IMR-90 (cell line): Measurements from ENCODE around the gene FBXL7. TPM values are rescaled to one million over a fixed set of nuclear protein-coding genes. Genes with fewer than 3 reads are reported as not detected.

Experiments
- ATAC-seq: fragments of 200-7000 bp; cut with Tn5 transposase; 2 replicates; pipeline ENCODE4 v1.9.1; 2020; ENCODE audit warnings: low read depth, mild to moderate bottlenecking, moderate library complexity
- BruUV-seq: library from RNA; stranded (reverse); fragments of 400-500 nt; replicated peaks from 2 replicates; lab custom pipeline; 2021; lab: Mats Ljungman, UMichigan
- CTCF ChIA-PET: fragments of 300-600 bp; formaldehyde crosslinking; extraction: SDS; loops from one replicate; lab custom pipeline; 2021; ENCODE audit warnings: antibody characterized with exemption; lab: Yijun Ruan, JAX
- POLR2A ChIA-PET: fragments of 300-600 bp; sonication (Branson Sonifier 250); formaldehyde crosslinking; loops from one replicate; lab custom pipeline; 2022; ENCODE audit warnings: antibody characterized with exemption; ENCODE audit not compliant: unreplicated experiment; lab: Charles Lee
- DNase-seq: peaks from one replicate; pipeline ENCODE4 v3.0.0; 2013
- H2AFZ ChIP-seq: replicated peaks from 2 replicates; pipeline ENCODE3; 2013; ENCODE audit warnings: low read length, mild to moderate bottlenecking; ENCODE audit not compliant: poor library complexity
- H2AK5ac ChIP-seq: 2 replicates; pipeline ENCODE4 v1.6.1; 2013; ENCODE audit warnings: low read depth, low read length, inconsistent platforms
- H2AK9ac ChIP-seq: replicated peaks from 2 replicates; pipeline ENCODE3; 2013; ENCODE audit warnings: mild to moderate bottlenecking, low read depth, low read length, moderate library complexity; ENCODE audit not compliant: poor library complexity
- H2BK120ac ChIP-seq: 2 replicates; pipeline ENCODE4 v1.6.1; 2013; ENCODE audit warnings: low read depth, low read length, inconsistent platforms
- H2BK15ac ChIP-seq: 3 replicates; pipeline ENCODE4 v1.6.1; 2013; ENCODE audit warnings: low read depth, low read length, inconsistent platforms
- H2BK20ac ChIP-seq: 2 replicates; pipeline ENCODE4 v1.6.1; 2013; ENCODE audit warnings: low read depth, mild to moderate bottlenecking, inconsistent platforms, low read length, moderate library complexity
- H2BK5ac ChIP-seq: 2 replicates; pipeline ENCODE4 v1.6.1; 2013; ENCODE audit warnings: mild to moderate bottlenecking, low read depth, low read length, inconsistent platforms; ENCODE audit not compliant: poor library complexity, severe bottlenecking
- H3K14ac ChIP-seq: replicated peaks from 2 replicates; pipeline ENCODE4 v1.6.1; 2013; ENCODE audit warnings: low read depth, low read length, inconsistent platforms
- H3K18ac ChIP-seq: 2 replicates; pipeline ENCODE4 v1.6.1; 2013; ENCODE audit warnings: low read depth, low read length, control low read depth
- H3K23ac ChIP-seq: 2 replicates; pipeline ENCODE4 v1.6.1; 2013; ENCODE audit warnings: low read depth, low read length, inconsistent platforms
- H3K27ac ChIP-seq: 2 replicates; pipeline ENCODE4 v1.5.1; 2013; ENCODE audit warnings: mild to moderate bottlenecking, control low read depth, low read length; ENCODE audit not compliant: insufficient read depth
- H3K27me3 ChIP-seq: 2 replicates; pipeline ENCODE4 v1.6.1; 2013; ENCODE audit warnings: low read length; ENCODE audit not compliant: control insufficient read depth, insufficient read depth
- H3K36me3 ChIP-seq: 2 replicates; pipeline ENCODE4 v1.6.1; 2013; ENCODE audit warnings: low read length, mixed read lengths; ENCODE audit not compliant: control insufficient read depth, insufficient read depth
- H3K4ac ChIP-seq: 2 replicates; pipeline ENCODE4 v1.6.1; 2013; ENCODE audit warnings: low read depth, low read length, inconsistent platforms
- H3K4me1 ChIP-seq: 2 replicates; pipeline ENCODE4 v1.6.1; 2013; ENCODE audit warnings: low read length, mixed read lengths; ENCODE audit not compliant: control insufficient read depth, insufficient read depth
- H3K4me2 ChIP-seq: 2 replicates; pipeline ENCODE4 v1.6.1; 2013; ENCODE audit warnings: low read depth, mild to moderate bottlenecking, control low read depth, low read length, moderate library complexity
- H3K4me3 ChIP-seq: 2 replicates; pipeline ENCODE4 v1.5.1; 2013; ENCODE audit warnings: low read depth, mild to moderate bottlenecking, control low read depth, low read length, moderate library complexity; ENCODE audit not compliant: insufficient read depth
- H3K56ac ChIP-seq: 2 replicates; pipeline ENCODE4 v1.6.1; 2013; ENCODE audit warnings: low read length, inconsistent platforms; ENCODE audit not compliant: insufficient read depth; ENCODE audit errors: extremely low read depth
- H3K79me1 ChIP-seq, 2 experiments: 2 replicates each; pipeline ENCODE4 v1.6.1; 2013; ENCODE audit warnings: low read length in 2 of 2, inconsistent platforms in 1 of 2, low read depth in 1 of 2
- H3K9ac ChIP-seq: 2 replicates; pipeline ENCODE4 v1.6.1; 2013; ENCODE audit warnings: low read depth, low read length, control low read depth
- H3K9me1 ChIP-seq: 2 replicates; pipeline ENCODE4 v1.6.1; 2013; ENCODE audit warnings: low read length, inconsistent platforms; ENCODE audit not compliant: insufficient read depth
- H3K9me3 ChIP-seq: 2 replicates; pipeline ENCODE4 v1.6.1; 2013; ENCODE audit warnings: low read length; ENCODE audit not compliant: control insufficient read depth, insufficient read depth
- H4K20me1 ChIP-seq: 2 replicates; pipeline ENCODE4 v1.6.1; 2013; ENCODE audit warnings: low read length, inconsistent platforms; ENCODE audit not compliant: insufficient read depth
- H4K5ac ChIP-seq: 2 replicates; pipeline ENCODE4 v1.6.1; 2013; ENCODE audit warnings: mild to moderate bottlenecking, low read depth, low read length, control low read depth
- H4K8ac ChIP-seq, 2 experiments: 2 replicates each; pipeline ENCODE4 v1.6.1; 2013; ENCODE audit warnings: low read depth in 2 of 2, low read length in 2 of 2, control low read depth in 1 of 2, inconsistent platforms in 1 of 2
- H4K91ac ChIP-seq: 2 replicates; pipeline ENCODE4 v1.6.1; 2013; ENCODE audit warnings: low read depth, low read length, inconsistent platforms; ENCODE audit not compliant: insufficient read depth
- MAFK ChIP-seq: IDR thresholded peaks from 2 replicates; pipeline ENCODE4 v1.6.1; 2012; ENCODE audit warnings: low read depth, low read length, improper control_type of control experiment
- RFX5 ChIP-seq: IDR thresholded peaks from 2 replicates; pipeline ENCODE4 v1.8.0; 2012; ENCODE audit warnings: low read depth, mild to moderate bottlenecking, low read length, moderate library complexity
- WGBS, 2 experiments: methylation state at CpG; one replicate each; pipeline versions ENCODE4 v1.1.5 to v1.1.7; 2013; ENCODE audit warnings: missing lambda C conversion rate in 2 of 2; ENCODE audit not compliant: insufficient read length in 1 of 2; ENCODE audit errors: extremely low coverage in 2 of 2; 5-methylcytosine and 5-hydroxymethylcytosine counted together
- dilution Hi-C: fragments of 300-500 bp; cut with HindIII; formaldehyde crosslinking; loops from one replicate; pipeline ENCODE4 v1.14.3; 2018; ENCODE audit warnings: low sequenced_read_pairs; ENCODE audit not compliant: unreplicated experiment
- in situ Hi-C: fragments of 300-500 bp; cut with MboI; formaldehyde crosslinking; loops from 3 replicates; pipeline ENCODE4 v1.14.3; 2019; ENCODE audit warnings: low sequenced_read_pairs, inconsistent platforms, mixed read lengths
- intact Hi-C: fragments of 100-400 bp; cut with micrococcal nuclease; formaldehyde crosslinking; loops from 2 replicates; pipeline ENCODE4 v1.10.0; 2022
- polyA plus RNA-seq, 3 experiments: library from polyadenylated mRNA; depleted of rRNA; stranded (reverse); fragments of >200 nt; gene quantifications; 2 replicates each; pipeline ENCODE4 v1.2.3, GENCODE V29; 2012; ENCODE audit warnings: low replicate concordance in 1 of 3
- total RNA-seq: library from RNA; depleted of rRNA; stranded (reverse); fragments of >200 nt; gene quantifications from 2 replicates; pipeline ENCODE4 v1.2.3, GENCODE V29; 2012
- TF ChIP-seq, protein P1 (sequence below): fragments of 150-350 bp; IDR thresholded peaks from 2 replicates; pipeline ENCODE4 v1.6.1; 2017; ENCODE audit warnings: mild to moderate bottlenecking, antibody characterized with exemption, low read length, low read depth

The FBXL7 gene
- total and polyA plus RNA-seq, 2 of the 4 experiments (the other 2 are of a cell fraction): 4.1 to 10.2 TPM

DNA sequence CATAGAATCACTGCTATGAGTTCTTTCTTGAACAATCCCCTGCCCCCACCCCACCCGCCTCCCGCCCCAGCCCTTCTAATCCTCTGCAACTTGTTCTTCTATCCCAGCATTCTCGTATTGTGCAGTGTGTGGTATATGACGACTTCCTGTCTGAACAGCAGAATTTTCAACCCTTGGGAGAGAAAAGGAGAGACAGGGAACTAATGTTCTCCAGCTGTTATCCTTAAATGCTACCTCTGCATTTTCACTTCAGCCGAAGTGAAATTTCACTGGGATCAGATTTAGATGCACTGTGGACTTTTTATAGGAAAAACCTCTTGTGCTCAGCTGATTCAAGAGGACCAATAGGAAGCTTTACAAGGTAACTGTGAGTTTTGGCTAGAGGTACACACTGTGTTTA lies 2.2 kb downstream of the FBXL7 start:
- intact Hi-C loops: loop anchor here (5.0 kb wide), 3 partner anchors 200 to 430 kb away; no protein-coding TSS in a partner anchor

More for the DNA sequence above, 2.2 kb downstream of the FBXL7 start:
- Histone ChIP-seq H3K14ac (peak overlapping the region; percentile 38), H3K9me1 (peaks cover 3% of the 10 kb centered on the region; the same call in 1 of the 2 replicates), H2BK20ac (0 out of 2 replicates have a peak overlapping the region, but pooled peaks have one; percentile 16), H4K5ac (peak overlapping the region; percentile 15; the same call in 1 of the 2 replicates), H3K36me3 (no peaks in the 10 kb centered on the region), H3K4ac (peak overlapping the region; percentile 6; the same call in 1 of the 2 replicates), H3K4me2 (peak overlapping the region; percentile 90), H2BK5ac (peak overlapping the region; percentile 35), H2AK9ac (no peak overlapping the region), H3K27ac (peak overlapping the region; percentile 39; the same call in 1 of the 2 replicates), H3K27me3 (no peaks in the 10 kb centered on the region), H3K79me1 (peaks cover 13 to 54% of the 10 kb centered on the region in 2 experiments), H4K20me1 (no peaks in the 10 kb centered on the region), H4K8ac (peak overlapping the region; percentile 7 to 77; a peak in 2 of 4 replicates), H4K91ac (peak overlapping the region; percentile 20; the same call in 1 of the 2 replicates), H2BK15ac (0 out of 3 replicates have a peak overlapping the region, but pooled peaks have one; percentile 20), H3K23ac (no peak overlapping the region), H3K4me1 (peaks cover 2% of the 10 kb centered on the region; the same call in 1 of the 2 replicates), H2AFZ (peak overlapping the region; percentile 8), H3K18ac (peak overlapping the region; percentile 16; the same call in 1 of the 2 replicates), H3K4me3 (peak overlapping the region; percentile 35; the same call in 1 of the 2 replicates), H2AK5ac (no peak overlapping the region), H3K9ac (peak overlapping the region; percentile 64; the same call in 1 of the 2 replicates), H3K56ac (no peak overlapping the region; the same call in 1 of the 2 replicates), H3K9me3 (no peaks in the 10 kb centered on the region), H2BK120ac (no peak overlapping the region)
- DNase-seq (peak; percentile 63), ATAC-seq (peak; percentile 3; the same call in 1 of the 2 replicates)
- in situ Hi-C loops (loop anchor here (25.0 kb wide), 1 partner anchor 790 kb away; no protein-coding TSS in a partner anchor), dilution Hi-C loops (no loop called here)
- no CpG with 5 or more reads among the region's 5 CpGs for WGBS, 2 experiments
- no peak for TF ChIP-seq RFX5
- TF ChIP-seq, protein P1, sequence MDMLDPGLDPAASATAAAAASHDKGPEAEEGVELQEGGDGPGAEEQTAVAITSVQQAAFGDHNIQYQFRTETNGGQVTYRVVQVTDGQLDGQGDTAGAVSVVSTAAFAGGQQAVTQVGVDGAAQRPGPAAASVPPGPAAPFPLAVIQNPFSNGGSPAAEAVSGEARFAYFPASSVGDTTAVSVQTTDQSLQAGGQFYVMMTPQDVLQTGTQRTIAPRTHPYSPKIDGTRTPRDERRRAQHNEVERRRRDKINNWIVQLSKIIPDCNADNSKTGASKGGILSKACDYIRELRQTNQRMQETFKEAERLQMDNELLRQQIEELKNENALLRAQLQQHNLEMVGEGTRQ: peak; percentile 85
- peak; percentile 53; the same call in 1 of the 2 replicates for TF ChIP-seq MAFK
- ChIA-PET CTCF (interaction anchor here (0.6 to 1.4 kb wide), 7 partner anchors 11 to 1076 kb away, joined by 3 to 5 read pairs (median 3); no protein-coding TSS in a partner anchor), POLR2A (no interaction called here)
- no TSS peak for BruUV-seq
